ENCODE measurements around the gene FOXP1.
"Not testable (repeated sequence)": the region's sequence is repeated elsewhere in the genome, so short reads cannot be mapped to it uniquely, and the experiment has no call there.

The FOXP1 gene

DNA sequence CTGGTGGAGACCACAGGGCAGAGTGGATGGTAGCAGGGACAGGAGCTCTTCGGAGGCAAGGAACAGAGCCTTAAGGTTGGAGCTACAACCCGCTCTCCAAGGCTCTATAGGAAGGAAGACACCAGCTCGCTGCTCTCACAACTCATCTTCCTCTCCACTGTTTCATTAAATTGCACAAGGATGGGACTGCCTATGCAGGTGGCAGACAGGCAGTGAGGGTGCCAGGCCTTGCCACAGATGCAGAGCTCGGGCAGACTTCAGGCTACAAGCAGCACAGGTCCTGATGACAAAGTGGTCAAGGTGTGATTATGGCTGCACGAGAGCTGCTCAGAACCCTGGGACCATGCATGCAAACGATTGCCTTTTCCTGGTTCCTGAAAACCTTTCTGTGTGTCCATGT, 144.6 kb downstream of the FOXP1 start:
- no peak for DNase-seq (ENCODE audit: low read depth, low spot score)
- TF ChIP-seq, protein P1, sequence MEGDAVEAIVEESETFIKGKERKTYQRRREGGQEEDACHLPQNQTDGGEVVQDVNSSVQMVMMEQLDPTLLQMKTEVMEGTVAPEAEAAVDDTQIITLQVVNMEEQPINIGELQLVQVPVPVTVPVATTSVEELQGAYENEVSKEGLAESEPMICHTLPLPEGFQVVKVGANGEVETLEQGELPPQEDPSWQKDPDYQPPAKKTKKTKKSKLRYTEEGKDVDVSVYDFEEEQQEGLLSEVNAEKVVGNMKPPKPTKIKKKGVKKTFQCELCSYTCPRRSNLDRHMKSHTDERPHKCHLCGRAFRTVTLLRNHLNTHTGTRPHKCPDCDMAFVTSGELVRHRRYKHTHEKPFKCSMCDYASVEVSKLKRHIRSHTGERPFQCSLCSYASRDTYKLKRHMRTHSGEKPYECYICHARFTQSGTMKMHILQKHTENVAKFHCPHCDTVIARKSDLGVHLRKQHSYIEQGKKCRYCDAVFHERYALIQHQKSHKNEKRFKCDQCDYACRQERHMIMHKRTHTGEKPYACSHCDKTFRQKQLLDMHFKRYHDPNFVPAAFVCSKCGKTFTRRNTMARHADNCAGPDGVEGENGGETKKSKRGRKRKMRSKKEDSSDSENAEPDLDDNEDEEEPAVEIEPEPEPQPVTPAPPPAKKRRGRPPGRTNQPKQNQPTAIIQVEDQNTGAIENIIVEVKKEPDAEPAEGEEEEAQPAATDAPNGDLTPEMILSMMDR (IDR thresholded peaks at IDR 0.05; ENCODE audit: low read depth, low read length), result no peak
- H3K4me3 ChIP-seq (ENCODE audit: low read depth, low read length), result no peak overlapping the region
- in situ Hi-C loops (cut with HindIII; ENCODE audit: low sequenced_read_pairs), result no loop called here

DNA sequence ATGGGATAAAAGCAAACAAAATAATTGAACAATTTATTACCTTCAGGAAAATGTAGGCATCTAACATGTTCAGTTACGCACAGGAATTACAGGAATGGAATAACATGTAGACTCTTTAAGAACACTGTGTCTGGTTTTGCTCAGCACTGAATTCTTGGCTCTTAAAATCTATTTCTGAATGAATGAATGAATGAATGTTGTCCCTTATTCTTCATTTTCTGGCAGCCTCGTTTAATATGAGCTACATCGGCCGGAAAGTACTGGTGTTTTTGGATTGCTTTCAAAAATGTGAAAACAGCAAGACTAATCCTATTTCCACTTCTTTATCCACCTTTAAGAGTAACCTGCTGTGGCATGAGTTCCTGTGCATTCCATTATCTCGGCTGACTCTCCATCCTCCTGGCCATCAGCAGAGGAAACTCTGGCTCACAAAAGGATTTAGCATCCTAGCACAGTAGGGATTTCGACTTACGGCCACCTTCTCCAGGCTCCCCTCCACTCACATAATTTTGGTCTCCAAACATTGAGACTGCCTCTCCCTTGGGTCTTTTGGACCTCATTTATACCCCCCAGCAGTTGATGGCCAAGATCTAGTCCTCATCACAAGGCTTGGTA, 145.3 kb downstream of the FOXP1 start:
- H3K4me3 ChIP-seq (ENCODE audit: low read depth, low read length), result no peak overlapping the region
- TF ChIP-seq, protein P1 (IDR thresholded peaks at IDR 0.05; ENCODE audit: low read depth, low read length), result no peak
- no peak for DNase-seq (ENCODE audit: low read depth, low spot score)
- in situ Hi-C loops (cut with HindIII; ENCODE audit: low sequenced_read_pairs), result no loop called here

DNA sequence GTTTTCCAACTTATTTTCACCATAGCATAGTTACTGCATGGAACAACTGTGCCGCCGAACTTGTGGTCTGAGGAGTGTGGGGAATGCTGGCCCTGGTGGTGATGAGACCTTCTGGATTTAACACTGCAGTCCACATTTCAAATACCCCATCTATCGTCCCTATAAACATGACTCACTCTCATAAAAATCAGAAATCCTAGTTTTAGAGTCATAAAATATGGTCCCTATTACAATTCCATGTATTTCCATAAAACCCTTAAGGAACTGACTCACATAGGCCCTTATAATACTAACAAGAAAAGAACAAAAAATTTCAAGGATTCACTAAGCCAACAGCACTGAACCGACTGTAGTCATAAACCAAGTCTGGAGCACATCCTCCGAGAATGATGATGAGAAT, 147.2 kb downstream of the FOXP1 start:
- no peak for DNase-seq (ENCODE audit: low read depth, low spot score)
- TF ChIP-seq, protein P1 (IDR thresholded peaks at IDR 0.05; ENCODE audit: low read depth, low read length), result no peak
- in situ Hi-C loops (cut with HindIII; ENCODE audit: low sequenced_read_pairs), result no loop called here
- H3K4me3 ChIP-seq (ENCODE audit: low read depth, low read length), result no peak overlapping the region

DNA sequence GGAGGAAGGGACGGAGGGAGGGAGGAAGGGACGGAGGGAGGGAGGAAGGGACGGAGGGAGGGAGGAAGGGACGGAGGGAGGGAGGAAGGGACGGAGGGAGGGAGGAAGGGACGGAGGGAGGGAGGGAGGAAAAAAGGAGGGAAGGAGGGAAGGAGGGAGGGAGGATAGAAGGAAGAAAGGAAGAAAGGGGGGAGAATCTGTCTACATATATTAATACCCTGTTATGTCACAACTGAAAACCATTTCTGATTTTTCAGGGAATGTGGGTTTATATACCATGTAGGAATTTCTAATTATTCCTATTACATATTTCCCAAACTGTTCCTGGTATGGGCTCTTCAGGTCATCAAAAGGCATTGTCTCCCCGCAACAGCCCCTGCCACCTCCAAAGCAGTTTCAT, 147.7 kb downstream of the FOXP1 start:
- DNase-seq (ENCODE audit: low read depth, low spot score); in situ Hi-C loops (cut with HindIII; ENCODE audit: low sequenced_read_pairs); H3K4me3 ChIP-seq (ENCODE audit: low read depth, low read length): not testable (repeated sequence)

DNA sequence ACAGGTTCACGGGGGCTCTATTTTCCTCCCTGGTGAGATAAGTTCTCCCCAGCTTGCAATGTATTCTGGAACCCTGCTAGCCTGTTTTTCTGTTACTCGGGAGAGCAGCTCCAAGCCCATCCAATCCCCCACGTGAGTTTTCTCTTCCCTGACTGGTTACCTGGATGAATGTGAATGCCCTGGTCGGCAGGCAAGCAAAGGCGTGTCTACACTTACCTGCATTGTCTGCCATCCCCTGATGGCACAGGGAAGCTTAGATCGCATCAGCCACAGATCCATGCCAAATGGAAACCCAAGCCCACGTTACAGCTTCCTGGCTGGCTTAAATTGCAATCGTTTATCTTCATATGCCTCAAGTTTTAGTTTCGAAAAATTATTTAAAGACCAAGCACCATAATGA, 149.9 kb downstream of the FOXP1 start:
- DNase-seq (ENCODE audit: low read depth, low spot score), result no peak
- H3K4me3 ChIP-seq (ENCODE audit: low read depth, low read length), result no peak overlapping the region
- TF ChIP-seq, protein P1 (IDR thresholded peaks at IDR 0.05; ENCODE audit: low read depth, low read length), result no peak
- in situ Hi-C loops (cut with HindIII; ENCODE audit: low sequenced_read_pairs), result no loop called here

DNA sequence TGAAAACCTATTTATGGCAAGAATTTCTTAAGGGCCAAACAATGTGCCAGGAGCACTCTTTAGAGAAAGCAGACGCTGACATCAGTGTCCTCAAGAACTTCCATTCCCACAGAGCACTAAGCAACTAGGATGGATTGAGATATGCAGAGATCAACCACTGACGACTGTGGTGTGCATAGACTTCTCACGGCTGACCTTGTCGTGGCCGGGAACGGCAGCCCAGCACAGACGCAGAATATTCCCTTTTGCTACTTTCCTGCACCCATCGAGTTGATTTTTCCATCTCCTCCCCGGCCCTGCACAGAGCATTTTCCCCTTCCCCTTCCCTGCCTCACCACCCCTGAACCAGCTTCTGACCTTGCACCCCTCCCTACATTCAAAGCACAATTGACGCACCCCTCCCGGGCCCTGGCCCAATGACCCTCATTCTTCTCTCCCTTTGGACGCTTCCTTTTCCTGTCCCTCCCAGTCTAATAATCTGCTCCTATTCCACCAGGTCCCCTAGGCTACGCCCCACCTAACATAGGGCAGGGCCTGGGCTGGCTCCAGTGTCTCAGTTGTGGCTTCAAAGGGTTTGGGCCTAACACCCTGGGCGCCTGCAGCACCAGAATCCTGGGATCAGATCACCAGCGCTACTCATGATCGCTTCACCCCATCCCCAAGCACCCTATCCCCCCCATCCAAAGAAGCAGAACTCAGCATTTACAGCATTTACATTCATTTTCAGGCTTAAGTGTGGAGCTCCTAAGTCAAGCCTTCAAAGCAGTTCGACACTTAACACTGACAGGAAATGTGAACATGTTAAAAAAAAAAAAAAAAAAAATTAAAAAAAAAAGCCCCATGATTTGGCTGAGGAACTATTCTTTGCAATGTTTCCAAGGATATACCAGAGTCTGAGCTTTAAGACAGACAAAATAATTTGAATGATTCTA, 151.2 kb downstream of the FOXP1 start:
- in situ Hi-C loops (cut with HindIII; ENCODE audit: low sequenced_read_pairs), result no loop called here
- H3K4me3 ChIP-seq (ENCODE audit: low read depth, low read length), result no peak overlapping the region
- TF ChIP-seq, protein P1 (IDR thresholded peaks at IDR 0.05; ENCODE audit: low read depth, low read length), result no peak
- no peak for DNase-seq (ENCODE audit: low read depth, low spot score)

DNA sequence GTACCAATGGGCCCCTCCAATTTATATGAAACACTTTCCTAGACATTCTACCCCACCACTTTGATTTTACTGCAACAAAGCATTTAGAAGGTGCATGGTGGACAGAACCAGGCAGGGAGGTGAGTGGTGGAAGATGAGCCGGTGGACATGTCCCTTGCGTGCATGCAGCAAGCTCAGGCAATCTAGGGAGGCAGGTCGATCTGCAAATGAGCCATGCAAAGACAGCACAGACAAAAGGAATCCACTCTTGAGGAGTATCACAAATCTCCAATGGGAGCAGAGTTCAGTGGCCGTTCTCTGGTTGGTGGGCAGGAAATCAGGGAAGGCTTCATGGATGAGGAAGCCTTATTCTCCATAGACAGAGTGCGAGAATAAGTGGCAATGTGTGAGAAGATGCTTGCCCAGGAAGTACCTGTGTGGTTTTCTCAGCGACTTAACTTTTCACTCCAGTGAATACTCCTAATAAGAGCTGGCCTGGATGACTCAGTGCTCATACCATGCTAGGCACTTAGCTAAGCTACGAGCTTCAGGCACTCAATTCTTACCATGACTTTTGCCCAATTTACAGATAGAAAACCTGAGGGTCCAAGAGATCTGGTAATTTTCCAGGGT, 152.5 kb downstream of the FOXP1 start:
- DNase-seq (ENCODE audit: low read depth, low spot score), result no peak
- TF ChIP-seq, protein P1 (IDR thresholded peaks at IDR 0.05; ENCODE audit: low read depth, low read length), result no peak
- H3K4me3 ChIP-seq (ENCODE audit: low read depth, low read length), result no peak overlapping the region
- in situ Hi-C loops (cut with HindIII; ENCODE audit: low sequenced_read_pairs), result no loop called here

All from astrocyte of the spinal cord (primary cell).